Trophoblast cell (in vitro differentiated cells and primary cell): Measurements from ENCODE around the gene PTDSS2.

Experiments used
- DNase-seq, 2 donors: peaks; one replicate each; pipeline ENCODE4 v3.0.0-alpha.2; 2016
- H2AFZ ChIP-seq: 2 replicates; pipeline ENCODE4 v1.6.1; 2013; ENCODE audit warnings: low read length, moderate library complexity, mild to moderate bottlenecking; ENCODE audit not compliant: insufficient read depth, poor library complexity
- H2AK5ac ChIP-seq: 2 replicates; pipeline ENCODE4 v1.6.1; 2013; ENCODE audit warnings: mild to moderate bottlenecking, low read length
- H2BK120ac ChIP-seq: 2 replicates; pipeline ENCODE4 v1.6.1; 2013; ENCODE audit warnings: low read length, mild to moderate bottlenecking, moderate library complexity; ENCODE audit not compliant: insufficient read depth, poor library complexity
- H2BK12ac ChIP-seq: 2 replicates; pipeline ENCODE4 v1.6.1; 2013; ENCODE audit warnings: mild to moderate bottlenecking, low read length, moderate library complexity
- H2BK5ac ChIP-seq: 2 replicates; pipeline ENCODE4 v1.6.1; 2013; ENCODE audit warnings: low read length, low read depth, moderate library complexity, mild to moderate bottlenecking; ENCODE audit not compliant: poor library complexity
- H3K14ac ChIP-seq: 2 replicates; pipeline ENCODE4 v1.6.1; 2013; ENCODE audit warnings: mild to moderate bottlenecking, low read length
- H3K18ac ChIP-seq: 2 replicates; pipeline ENCODE4 v1.6.1; 2013; ENCODE audit warnings: mild to moderate bottlenecking, low read length
- H3K23ac ChIP-seq: 2 replicates; pipeline ENCODE4 v1.6.1; 2013; ENCODE audit warnings: low read length
- H3K27ac ChIP-seq: 2 replicates; pipeline ENCODE4 v1.5.1; 2013; ENCODE audit warnings: low read depth, mild to moderate bottlenecking, inconsistent platforms, low read length, moderate library complexity
- H3K27me3 ChIP-seq: 2 replicates; pipeline ENCODE4 v1.6.1; 2013; ENCODE audit warnings: inconsistent platforms, mild to moderate bottlenecking, low read length, moderate library complexity; ENCODE audit not compliant: insufficient read depth
- H3K36me3 ChIP-seq, 2 experiments: 1 replicate in 1 of 2; 2 replicates in 1 of 2; pipeline ENCODE4 v1.6.1; 2013; ENCODE audit warnings: low read length in 2 of 2, mild to moderate bottlenecking in 2 of 2, moderate library complexity in 1 of 2; ENCODE audit not compliant: insufficient read depth in 2 of 2, control insufficient read depth in 1 of 2
- H3K4ac ChIP-seq: 2 replicates; pipeline ENCODE4 v1.6.1; 2013; ENCODE audit warnings: low read depth, mild to moderate bottlenecking, low read length, moderate library complexity
- H3K4me1 ChIP-seq, 2 experiments: 1 replicate in 1 of 2; 2 replicates in 1 of 2; pipeline ENCODE4 v1.6.1; 2013; ENCODE audit warnings: low read length in 2 of 2, mild to moderate bottlenecking in 2 of 2, moderate library complexity in 1 of 2; ENCODE audit not compliant: insufficient read depth in 2 of 2, control insufficient read depth in 1 of 2
- H3K4me2 ChIP-seq: 2 replicates; pipeline ENCODE4 v1.6.1; 2013; ENCODE audit warnings: inconsistent platforms, mild to moderate bottlenecking, low read length, moderate library complexity
- H3K4me3 ChIP-seq: 2 replicates; pipeline ENCODE4 v1.5.1; 2013; ENCODE audit warnings: mild to moderate bottlenecking, low read depth, low read length, inconsistent platforms
- H3K79me1 ChIP-seq: one replicate; pipeline ENCODE4 v1.6.1; 2013; ENCODE audit warnings: low read length
- H3K79me2 ChIP-seq: 2 replicates; pipeline ENCODE4 v1.6.1; 2013; ENCODE audit warnings: low read length, mild to moderate bottlenecking; ENCODE audit not compliant: control insufficient read depth, insufficient read depth, poor library complexity
- H3K9ac ChIP-seq: 2 replicates; pipeline ENCODE4 v1.6.1; 2013; ENCODE audit warnings: mild to moderate bottlenecking, low read length
- H3K9me3 ChIP-seq: 2 replicates; pipeline ENCODE4 v1.6.1; 2013; ENCODE audit warnings: low read depth, mild to moderate bottlenecking, control low read depth, inconsistent platforms, low read length; ENCODE audit not compliant: insufficient read depth
- H4K12ac ChIP-seq: 2 replicates; pipeline ENCODE4 v1.6.1; 2013; ENCODE audit warnings: low read depth, mild to moderate bottlenecking, low read length, moderate library complexity
- H4K8ac ChIP-seq: 2 replicates; pipeline ENCODE4 v1.6.1; 2013; ENCODE audit warnings: low read depth, mild to moderate bottlenecking, low read length, moderate library complexity
- H4K91ac ChIP-seq: one replicate; pipeline ENCODE4 v1.6.1; 2013; ENCODE audit warnings: low read depth, mild to moderate bottlenecking, low read length, moderate library complexity
- WGBS: extraction: QIAGEN DNeasy Blood & Tissue Kit; methylation state at CpG from one replicate; pipeline ENCODE4 v1.1.7; 2013; ENCODE audit warnings: missing lambda C conversion rate; ENCODE audit not compliant: insufficient read length, insufficient coverage; ENCODE audit errors: extremely low coverage; 5-methylcytosine and 5-hydroxymethylcytosine counted together

The PTDSS2 gene

DNA sequence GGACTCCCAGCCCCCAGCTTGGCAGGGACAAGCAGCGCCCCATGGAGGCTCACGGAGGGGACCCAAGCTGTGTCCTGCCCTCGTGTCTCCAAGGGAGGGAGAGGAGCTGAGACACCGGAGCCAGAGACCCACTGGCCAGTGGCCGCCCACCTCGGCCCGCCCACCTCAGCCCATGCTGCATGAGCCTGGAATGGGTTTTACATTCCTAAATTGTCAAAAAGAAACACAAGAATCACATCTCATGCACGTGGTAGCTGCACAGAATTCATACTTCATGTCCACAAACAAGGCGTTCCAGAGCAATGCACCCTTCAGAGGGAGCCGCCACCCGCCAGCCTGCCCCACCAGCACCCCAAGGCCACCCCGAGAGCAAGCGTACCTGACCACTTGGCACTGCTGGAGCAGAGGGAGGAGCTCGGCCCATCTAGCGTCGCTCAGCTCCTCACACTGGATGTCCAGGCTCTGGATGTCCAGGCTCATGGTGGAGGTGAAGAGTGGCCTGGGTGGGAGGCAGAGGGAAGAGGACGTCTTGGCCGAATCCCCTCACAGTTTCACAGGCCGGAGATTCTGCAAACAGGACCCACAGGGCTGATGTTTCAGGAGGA is 51.7 kb downstream of the PTDSS2 start:
- H3K23ac ChIP-seq = no peak overlapping the region
- peaks cover 54 to 64% of the 10 kb centered on the region in 2 experiments for H3K36me3 ChIP-seq
- H3K79me2 ChIP-seq = peaks cover 6% of the 10 kb centered on the region
- no peak overlapping the region for H4K8ac ChIP-seq
- peaks cover 3 to 7% of the 10 kb centered on the region in 2 experiments for H3K4me1 ChIP-seq
- no peak overlapping the region for H3K18ac ChIP-seq
- no peak overlapping the region for H3K4me2 ChIP-seq
- H3K9me3 ChIP-seq = peaks cover 14% of the 10 kb centered on the region
- H4K12ac ChIP-seq = no peak overlapping the region
- H3K14ac ChIP-seq = no peak overlapping the region
- no peak overlapping the region for H2BK5ac ChIP-seq
- H2AFZ ChIP-seq = no peak overlapping the region
- H2BK120ac ChIP-seq = no peak overlapping the region
- no peak overlapping the region for H3K27ac ChIP-seq
- no peak overlapping the region for H3K4ac ChIP-seq
- H2AK5ac ChIP-seq = no peak overlapping the region
- peaks cover 7% of the 10 kb centered on the region for H3K79me1 ChIP-seq
- no peak for DNase-seq
- H3K4me3 ChIP-seq = no peak overlapping the region
- no peak overlapping the region for H4K91ac ChIP-seq
- H2BK12ac ChIP-seq = no peak overlapping the region
- no peaks in the 10 kb centered on the region for H3K27me3 ChIP-seq
- no CpG with 5 or more reads among the region's 19 CpGs for WGBS
- no peak overlapping the region for H3K9ac ChIP-seq

DNA sequence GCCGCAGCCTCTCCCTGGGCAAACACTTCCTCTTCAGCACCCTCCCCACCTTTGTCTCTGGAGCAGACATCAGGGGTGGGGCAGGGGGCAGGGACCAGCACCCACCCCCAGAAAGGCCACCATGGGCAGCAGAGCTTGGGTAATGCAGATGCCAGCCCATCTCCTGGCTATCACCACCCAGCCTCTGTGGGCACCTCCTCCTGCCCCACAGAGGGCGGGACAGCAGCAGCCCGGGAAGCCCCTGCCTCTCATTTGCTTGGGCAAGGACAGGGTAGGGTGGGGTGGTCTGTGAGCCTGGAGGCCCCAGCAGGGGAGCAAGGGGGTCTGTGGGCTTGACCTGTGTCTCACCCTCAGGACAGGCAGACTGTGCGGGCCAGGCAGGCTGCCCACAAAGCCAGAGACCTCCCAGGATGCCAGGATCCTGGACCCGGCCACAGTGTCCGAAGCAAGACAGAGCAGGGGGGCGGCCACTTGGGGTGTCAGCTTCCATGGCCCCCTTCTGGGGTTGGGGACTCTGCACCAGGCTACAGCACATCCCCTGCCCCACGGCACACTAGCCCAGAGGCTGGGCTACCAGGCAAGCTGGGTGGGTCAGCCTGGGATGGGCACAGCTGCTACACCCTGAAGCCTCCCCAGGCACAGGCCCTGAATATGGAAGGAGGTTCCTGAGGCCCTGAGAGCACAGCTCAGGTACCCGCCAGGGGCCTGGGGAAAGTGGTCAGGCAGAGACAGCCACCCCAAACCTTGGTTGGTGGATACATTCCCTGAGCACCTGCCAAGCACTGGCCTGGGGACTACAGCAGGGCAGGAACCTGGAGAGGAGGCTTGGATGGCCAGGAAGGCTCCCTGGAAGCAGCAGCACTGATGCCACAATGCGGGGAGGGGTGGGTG is 52.5 kb downstream of the PTDSS2 start:
- H2AFZ ChIP-seq = no peak overlapping the region
- H3K27me3 ChIP-seq = no peaks in the 10 kb centered on the region
- H2BK5ac ChIP-seq = no peak overlapping the region
- H2AK5ac ChIP-seq = no peak overlapping the region
- H4K12ac ChIP-seq = peak overlapping the region; percentile 32
- no peak overlapping the region for H3K4me2 ChIP-seq
- no peak overlapping the region for H4K8ac ChIP-seq
- no peak overlapping the region for H3K4ac ChIP-seq
- no peak overlapping the region for H3K18ac ChIP-seq
- H2BK12ac ChIP-seq = no peak overlapping the region
- no peak overlapping the region for H3K4me3 ChIP-seq
- peaks cover 7% of the 10 kb centered on the region for H3K9me3 ChIP-seq
- H2BK120ac ChIP-seq = no peak overlapping the region
- WGBS = no CpG with 5 or more reads among the region's 10 CpGs
- peaks cover 12% of the 10 kb centered on the region for H3K79me1 ChIP-seq
- H3K23ac ChIP-seq = no peak overlapping the region
- no peak overlapping the region for H3K9ac ChIP-seq
- H3K36me3 ChIP-seq = peaks cover 46 to 56% of the 10 kb centered on the region in 2 experiments
- H3K27ac ChIP-seq = no peak overlapping the region
- H3K14ac ChIP-seq = no peak overlapping the region
- no peak overlapping the region for H4K91ac ChIP-seq
- no peak for DNase-seq
- peaks cover 10% of the 10 kb centered on the region for H3K79me2 ChIP-seq
- H3K4me1 ChIP-seq = peaks cover 3 to 7% of the 10 kb centered on the region in 2 experiments

GRCh38 chr11:503179-503981 is 53.3 kb downstream of the PTDSS2 start:
- H3K4me2 ChIP-seq = no peak overlapping the region
- H3K14ac ChIP-seq = no peak overlapping the region
- peak in 1 of 2 donors; percentile 18 for DNase-seq
- no peak overlapping the region for H2BK12ac ChIP-seq
- H3K79me1 ChIP-seq = peaks cover 15% of the 10 kb centered on the region
- no CpG with 5 or more reads among the region's 24 CpGs for WGBS
- H3K18ac ChIP-seq = no peak overlapping the region
- no peak overlapping the region for H2AFZ ChIP-seq
- no peak overlapping the region for H3K4me3 ChIP-seq
- peaks cover 6 to 13% of the 10 kb centered on the region in 2 experiments for H3K4me1 ChIP-seq
- H3K79me2 ChIP-seq = peaks cover 13% of the 10 kb centered on the region
- no peak overlapping the region for H4K12ac ChIP-seq
- H3K4ac ChIP-seq = peak overlapping the region; percentile 8
- H3K9ac ChIP-seq = no peak overlapping the region
- no peak overlapping the region for H3K27ac ChIP-seq
- no peak overlapping the region for H2AK5ac ChIP-seq
- no peaks in the 10 kb centered on the region for H3K27me3 ChIP-seq
- no peak overlapping the region for H4K8ac ChIP-seq
- H2BK5ac ChIP-seq = no peak overlapping the region
- no peak overlapping the region for H4K91ac ChIP-seq
- H3K9me3 ChIP-seq = peaks cover 2% of the 10 kb centered on the region
- H2BK120ac ChIP-seq = no peak overlapping the region
- no peak overlapping the region for H3K23ac ChIP-seq
- H3K36me3 ChIP-seq = peaks cover 38 to 51% of the 10 kb centered on the region in 2 experiments
